Liver (tissue), 9 donors: Measurements from ENCODE around the gene COL8A1. TPM values are rescaled to one million over a fixed set of nuclear protein-coding genes. Genes with fewer than 3 reads are reported as not detected.

Experiments
- DNase-seq: peaks from one replicate; pipeline ENCODE4 v3.0.0-alpha.2; 2017; ENCODE audit warnings: low spot score
- H3K27ac ChIP-seq, 2 donors: one replicate each; pipeline ENCODE4 v1.7.0; 2013; ENCODE audit warnings: inconsistent platforms in 2 of 2, low read length in 2 of 2, control low read depth in 1 of 2, low read depth in 1 of 2, mild to moderate bottlenecking in 1 of 2
- H3K27me3 ChIP-seq, 4 donors: one replicate each; pipeline versions ENCODE4 v1.6.1 to v1.7.0; 2013; ENCODE audit warnings: low read length in 3 of 4, inconsistent platforms in 1 of 4, mild to moderate bottlenecking in 1 of 4, moderate library complexity in 1 of 4; ENCODE audit not compliant: control insufficient read depth in 4 of 4, insufficient read depth in 4 of 4
- H3K36me3 ChIP-seq, 4 donors: one replicate each; pipeline versions ENCODE4 v1.6.1 to v1.7.0; 2013; ENCODE audit warnings: low read length in 3 of 4, mild to moderate bottlenecking in 3 of 4, low read depth in 1 of 4, moderate library complexity in 1 of 4; ENCODE audit not compliant: control insufficient read depth in 4 of 4, insufficient read depth in 3 of 4
- H3K4me1 ChIP-seq, 4 donors: one replicate each; pipeline versions ENCODE4 v1.6.1 to v1.7.0; 2013; ENCODE audit warnings: low read length in 3 of 4, mild to moderate bottlenecking in 3 of 4, moderate library complexity in 1 of 4; ENCODE audit not compliant: control insufficient read depth in 4 of 4, insufficient read depth in 4 of 4
- H3K4me3 ChIP-seq, 3 donors: one replicate each; pipeline versions ENCODE4 v1.6.1 to v1.7.0; 2013; ENCODE audit warnings: low read length in 3 of 3, control low read depth in 1 of 3, low read depth in 1 of 3, mild to moderate bottlenecking in 1 of 3
- H3K9ac ChIP-seq, 2 donors: one replicate each; pipeline ENCODE4 v1.7.0; 2013; ENCODE audit warnings: low read length in 2 of 2, mild to moderate bottlenecking in 2 of 2, moderate library complexity in 2 of 2, control low read depth in 1 of 2, low read depth in 1 of 2
- H3K9me3 ChIP-seq, 4 donors: one replicate each; pipeline versions ENCODE4 v1.6.1 to v1.7.0; 2013; ENCODE audit warnings: low read length in 3 of 4; ENCODE audit not compliant: control insufficient read depth in 4 of 4
- ATF3 ChIP-seq: IDR thresholded peaks from 2 replicates; pipeline ENCODE4 v1.6.1; 2016; ENCODE audit warnings: antibody characterized with exemption
- CTCF ChIP-seq: fragments of 150-350 bp; IDR thresholded peaks from 2 replicates; pipeline ENCODE4 v1.5.1; 2017; ENCODE audit warnings: improper control_type of control experiment, low read depth, low read length; ENCODE audit not compliant: missing input control
- EGR1 ChIP-seq, 2 donors: IDR thresholded peaks; 2 replicates each; pipeline ENCODE4 v1.6.1; 2016 to 2018; ENCODE audit warnings: antibody characterized with exemption in 2 of 2, low read depth in 2 of 2
- FOXA1 ChIP-seq: IDR thresholded peaks from 2 replicates; pipeline ENCODE4 v1.6.1; 2016; ENCODE audit warnings: antibody characterized with exemption
- FOXA2 ChIP-seq: IDR thresholded peaks from 2 replicates; pipeline ENCODE4 v1.6.1; 2016; ENCODE audit warnings: antibody characterized with exemption
- GABPA ChIP-seq, 2 donors: IDR thresholded peaks in 1 of 2; conservative IDR thresholded peaks in 1 of 2; 2 replicates each; pipeline ENCODE4 v1.6.1; 2016; ENCODE audit warnings: antibody characterized with exemption in 2 of 2, mild to moderate bottlenecking in 1 of 2, moderate library complexity in 1 of 2
- HNF4A ChIP-seq, 2 donors: conservative IDR thresholded peaks; 2 replicates each; pipeline ENCODE4 v1.6.1; 2016; ENCODE audit warnings: antibody characterized with exemption in 2 of 2, mild to moderate bottlenecking in 2 of 2
- HNF4G ChIP-seq: IDR thresholded peaks from 2 replicates; pipeline ENCODE4 v1.6.1; 2016; ENCODE audit warnings: antibody characterized with exemption
- MAX ChIP-seq: IDR thresholded peaks from 2 replicates; pipeline ENCODE4 v1.6.1; 2016; ENCODE audit warnings: antibody characterized with exemption
- NR2F2 ChIP-seq: IDR thresholded peaks from 2 replicates; pipeline ENCODE4 v1.6.1; 2016; ENCODE audit warnings: antibody characterized with exemption
- RAD21 ChIP-seq, 2 donors: IDR thresholded peaks; 2 replicates each; pipeline ENCODE4 v1.6.1; 2016; ENCODE audit warnings: antibody characterized with exemption in 2 of 2, mild to moderate bottlenecking in 2 of 2
- REST ChIP-seq: IDR thresholded peaks from 2 replicates; pipeline ENCODE4 v1.6.1; 2016; ENCODE audit warnings: antibody characterized with exemption, mild to moderate bottlenecking
- RXRA ChIP-seq, 2 donors: IDR thresholded peaks; 2 replicates each; pipeline ENCODE4 v1.6.1; 2017 to 2018; ENCODE audit warnings: antibody characterized with exemption in 2 of 2, mild to moderate bottlenecking in 1 of 2
- SP1 ChIP-seq: IDR thresholded peaks from 2 replicates; pipeline ENCODE4 v1.6.1; 2018; ENCODE audit warnings: antibody characterized with exemption, mild to moderate bottlenecking
- TAF1 ChIP-seq: conservative IDR thresholded peaks from 2 replicates; pipeline ENCODE4 v1.6.1; 2016; ENCODE audit warnings: antibody characterized with exemption, mild to moderate bottlenecking
- YY1 ChIP-seq: IDR thresholded peaks from 2 replicates; pipeline ENCODE4 v1.6.1; 2016; ENCODE audit warnings: antibody characterized with exemption, mild to moderate bottlenecking
- WGBS: extraction: QIAGEN DNeasy Blood & Tissue Kit; methylation state at CpG from one replicate; pipeline ENCODE4 v1.1.7; 2013; 5-methylcytosine and 5-hydroxymethylcytosine counted together
- polyA plus RNA-seq, 2 donors: library from polyadenylated mRNA; stranded (reverse) in 1 of 2; unstranded in 1 of 2; fragments of 200-250 nt in 1 of 2; fragments of >200 nt in 1 of 2; fragmentation: Nextera tagmentation in 1 of 2; extraction: Ambion mirVana in 1 of 2; gene quantifications; one replicate each; pipeline versions ENCODE4 v1.2.1 to v1.2.3, GENCODE V29; 2013 to 2015
- total RNA-seq, 2 donors: library from RNA; depleted of rRNA; stranded (reverse); fragments of >200 nt; gene quantifications; one replicate each; pipeline ENCODE4 v1.2.3, GENCODE V29; 2014
- TF ChIP-seq, protein P1 (sequence below): IDR thresholded peaks from 2 replicates; pipeline ENCODE4 v1.6.1; 2016; ENCODE audit warnings: antibody characterized with exemption
- donor health status: healthy.
- donor health status: healthy.
- donor health status: healthy.
- donor health status: healthy.
- donor health status: healthy.

COL8A1 gene
- total and polyA plus RNA-seq, 4 donors, result 0.14 to 2.2 (median 1.0) TPM

DNA sequence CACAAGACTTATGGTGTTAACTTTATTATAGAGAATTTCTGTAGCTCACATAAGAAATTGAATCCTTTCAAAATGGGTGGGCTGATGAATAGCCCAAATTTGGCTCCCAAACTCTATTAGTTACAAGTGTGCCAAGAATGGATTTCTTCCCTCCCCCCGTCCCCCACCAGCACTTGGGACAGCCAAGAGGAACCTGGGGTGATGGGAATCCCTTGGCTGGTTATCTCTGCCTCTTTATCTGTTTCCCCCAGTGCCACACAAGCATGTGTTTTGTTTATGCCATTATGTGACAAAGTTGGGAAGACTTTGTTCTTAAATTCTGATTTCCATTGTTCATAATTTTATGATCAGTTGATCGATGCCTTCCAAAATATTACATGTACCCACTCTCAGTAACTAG is 207.6 kb downstream of the COL8A1 start:
- Histone ChIP-seq H3K9me3 (no peaks in the 10 kb centered on the region), H3K36me3 (peaks cover 0 to 3% (median 0%) of the 10 kb centered on the region in 4 donors), H3K27me3 (no peaks in the 10 kb centered on the region), H3K27ac (peak overlapping the region; percentile 63 to 74), H3K4me1 (peaks cover 3 to 7% (median 4%) of the 10 kb centered on the region in 4 donors), H3K9ac (no peak overlapping the region), H3K4me3 (no peak overlapping the region)
- WGBS, result 72% methylated on average over 2 of the region's 2 CpGs
- TF ChIP-seq TAF1, result no peak
- no peak for TF ChIP-seq RAD21 (IDR thresholded peaks at IDR 0.05)
- TF ChIP-seq CTCF, result no peak
- TF ChIP-seq RXRA (IDR thresholded peaks at IDR 0.05), result no peak
- TF ChIP-seq FOXA1, result no peak
- TF ChIP-seq SP1, result no peak
- no peak for TF ChIP-seq HNF4G
- no peak for TF ChIP-seq GABPA (IDR thresholded peaks at IDR 0.05 in 1 of 2, conservative IDR thresholded peaks at IDR 0.05 in 1 of 2)
- TF ChIP-seq NR2F2, result no peak
- TF ChIP-seq MAX, result no peak
- TF ChIP-seq YY1, result no peak
- no peak for TF ChIP-seq REST
- no peak for TF ChIP-seq HNF4A (conservative IDR thresholded peaks at IDR 0.05)
- TF ChIP-seq FOXA2, result no peak
- TF ChIP-seq, protein P1, sequence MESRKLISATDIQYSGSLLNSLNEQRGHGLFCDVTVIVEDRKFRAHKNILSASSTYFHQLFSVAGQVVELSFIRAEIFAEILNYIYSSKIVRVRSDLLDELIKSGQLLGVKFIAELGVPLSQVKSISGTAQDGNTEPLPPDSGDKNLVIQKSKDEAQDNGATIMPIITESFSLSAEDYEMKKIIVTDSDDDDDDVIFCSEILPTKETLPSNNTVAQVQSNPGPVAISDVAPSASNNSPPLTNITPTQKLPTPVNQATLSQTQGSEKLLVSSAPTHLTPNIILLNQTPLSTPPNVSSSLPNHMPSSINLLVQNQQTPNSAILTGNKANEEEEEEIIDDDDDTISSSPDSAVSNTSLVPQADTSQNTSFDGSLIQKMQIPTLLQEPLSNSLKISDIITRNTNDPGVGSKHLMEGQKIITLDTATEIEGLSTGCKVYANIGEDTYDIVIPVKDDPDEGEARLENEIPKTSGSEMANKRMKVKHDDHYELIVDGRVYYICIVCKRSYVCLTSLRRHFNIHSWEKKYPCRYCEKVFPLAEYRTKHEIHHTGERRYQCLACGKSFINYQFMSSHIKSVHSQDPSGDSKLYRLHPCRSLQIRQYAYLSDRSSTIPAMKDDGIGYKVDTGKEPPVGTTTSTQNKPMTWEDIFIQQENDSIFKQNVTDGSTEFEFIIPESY, result no peak
- no peak for TF ChIP-seq ATF3
- TF ChIP-seq EGR1 (IDR thresholded peaks at IDR 0.05; ENCODE audit: low read depth in 2 of 2), result no peak
- no peak for DNase-seq
